OCI-LY7 (cell line): ENCODE results near the gene CDX1.

Experiments
- CTCF ChIP-seq: fragments of 200-600 bp; sonication (generic); conservative IDR thresholded peaks from 2 replicates; pipeline ENCODE4 v1.5.1; 2014; ENCODE audit warnings: mild to moderate bottlenecking, antibody characterized with exemption, low read length, moderate library complexity, mixed read lengths
- EZH2phosphoT487 ChIP-seq: fragments of 200-600 bp; sonication (generic); IDR thresholded peaks from 2 replicates; pipeline ENCODE4 v1.6.1; 2018; ENCODE audit warnings: low read depth, borderline replicate concordance, mild to moderate bottlenecking, mixed run types, antibody characterized with exemption, low read length, moderate library complexity, mixed read lengths

GRCh38 chr5:150126921-150127265, 39.7 kb upstream of the CDX1 start:
- TF ChIP-seq CTCF, result no peak
- TF ChIP-seq EZH2phosphoT487, result no peak
